PC-9 (cell line): ENCODE results near the gene SPTSSB.

Experiments
- EZH2 ChIP-seq: fragments of 200-600 bp; sonication (generic); IDR thresholded peaks from 2 replicates; pipeline ENCODE4 v1.8.0; 2017; ENCODE audit warnings: antibody characterized with exemption, low read depth
- TF ChIP-seq, protein P1 (sequence below): fragments of 200-600 bp; sonication (generic); conservative IDR thresholded peaks from 2 replicates; pipeline ENCODE4 v1.6.1; 2017; ENCODE audit warnings: mixed run types, antibody characterized with exemption, mild to moderate bottlenecking, moderate library complexity

DNA sequence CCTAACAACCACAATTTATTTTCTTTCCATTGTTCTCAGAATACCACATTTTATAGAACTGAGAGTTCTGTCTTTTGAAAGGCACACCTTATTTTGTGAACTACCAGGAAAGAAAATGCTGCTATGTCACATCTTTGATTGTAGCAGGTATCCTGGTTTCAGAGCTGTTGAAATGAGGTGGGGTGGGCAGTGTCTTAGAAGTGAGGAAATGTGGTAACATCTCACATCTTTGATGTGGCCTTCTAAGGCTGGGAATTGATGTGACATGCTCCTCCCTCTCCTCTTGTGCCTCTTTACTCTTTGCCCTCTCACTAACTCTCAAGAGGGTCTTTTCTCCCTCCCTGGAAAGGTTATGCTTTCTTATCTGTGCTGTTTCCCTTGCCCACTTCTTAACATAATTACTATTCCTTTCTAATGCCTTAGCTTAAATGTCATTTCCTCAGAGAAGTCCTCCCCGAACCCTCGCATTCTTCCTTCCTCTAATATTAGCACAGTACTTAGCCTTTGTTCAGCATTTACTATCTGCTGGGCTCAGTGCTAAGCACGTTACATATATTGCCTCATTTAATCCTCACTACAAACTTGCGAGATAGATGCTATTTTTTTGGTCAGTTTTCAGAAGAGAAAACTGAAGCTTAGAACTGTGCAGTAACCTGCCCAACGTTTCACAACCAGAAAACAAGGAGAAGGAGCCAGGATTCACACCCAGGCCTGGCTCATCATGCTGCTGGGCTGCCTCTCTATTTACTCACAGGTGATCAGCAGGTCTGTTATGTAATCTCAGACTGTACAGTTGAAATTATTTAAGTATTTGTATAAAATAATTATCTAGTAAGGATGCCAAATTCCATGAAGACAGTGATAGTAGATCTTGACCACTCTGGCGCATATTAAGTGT is 24.0 kb upstream of the SPTSSB start:
- TF ChIP-seq, protein P1, sequence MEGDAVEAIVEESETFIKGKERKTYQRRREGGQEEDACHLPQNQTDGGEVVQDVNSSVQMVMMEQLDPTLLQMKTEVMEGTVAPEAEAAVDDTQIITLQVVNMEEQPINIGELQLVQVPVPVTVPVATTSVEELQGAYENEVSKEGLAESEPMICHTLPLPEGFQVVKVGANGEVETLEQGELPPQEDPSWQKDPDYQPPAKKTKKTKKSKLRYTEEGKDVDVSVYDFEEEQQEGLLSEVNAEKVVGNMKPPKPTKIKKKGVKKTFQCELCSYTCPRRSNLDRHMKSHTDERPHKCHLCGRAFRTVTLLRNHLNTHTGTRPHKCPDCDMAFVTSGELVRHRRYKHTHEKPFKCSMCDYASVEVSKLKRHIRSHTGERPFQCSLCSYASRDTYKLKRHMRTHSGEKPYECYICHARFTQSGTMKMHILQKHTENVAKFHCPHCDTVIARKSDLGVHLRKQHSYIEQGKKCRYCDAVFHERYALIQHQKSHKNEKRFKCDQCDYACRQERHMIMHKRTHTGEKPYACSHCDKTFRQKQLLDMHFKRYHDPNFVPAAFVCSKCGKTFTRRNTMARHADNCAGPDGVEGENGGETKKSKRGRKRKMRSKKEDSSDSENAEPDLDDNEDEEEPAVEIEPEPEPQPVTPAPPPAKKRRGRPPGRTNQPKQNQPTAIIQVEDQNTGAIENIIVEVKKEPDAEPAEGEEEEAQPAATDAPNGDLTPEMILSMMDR, result no peak
- no peak for TF ChIP-seq EZH2
